ENCODE measurements around the gene RNGTT. TPM values are rescaled to one million over a fixed set of nuclear protein-coding genes. Genes with fewer than 3 reads are reported as not detected.

The RNGTT gene
- total RNA-seq, 4 donors from 2014 or later: 13.9 to 20.5 (median 18.4) TPM

DNA sequence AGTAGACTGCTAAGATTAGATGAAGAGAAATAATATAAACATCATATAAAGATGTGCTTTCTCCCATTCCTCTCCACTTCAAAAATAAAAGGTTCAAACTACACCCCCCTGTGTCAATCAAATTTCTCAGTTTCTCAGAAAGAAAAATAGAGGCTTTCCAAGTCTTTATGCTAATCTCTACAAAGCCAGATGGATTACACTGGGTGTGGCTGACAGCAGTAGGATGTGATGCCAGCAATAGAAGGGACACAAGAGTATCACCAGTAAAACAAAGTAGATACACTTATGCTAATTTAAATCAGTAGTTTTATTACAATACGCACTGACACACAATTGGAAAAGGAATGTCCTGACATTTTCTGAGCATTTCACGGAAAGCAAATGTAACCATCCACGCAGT is 353.4 kb downstream of the RNGTT start:
- Histone ChIP-seq H3K27me3 (no peaks in the 10 kb centered on the region), H3K9me3 (no peaks in the 10 kb centered on the region), H3K36me3 (peaks cover 0 to 25% (median 0%) of the 10 kb centered on the region in 3 donors), H3K27ac (no peak overlapping the region), H3K4me1 (no peaks in the 10 kb centered on the region), H3K4me3 (no peak overlapping the region)
- no peak for DNase-seq (ENCODE audit: low spot score in 2 of 2)
- 88 to 95% methylated on average over 3 of the region's 3 CpGs for WGBS, 2 donors
- TF ChIP-seq POLR2A (IDR thresholded peaks at IDR 0.05): no peak

DNA sequence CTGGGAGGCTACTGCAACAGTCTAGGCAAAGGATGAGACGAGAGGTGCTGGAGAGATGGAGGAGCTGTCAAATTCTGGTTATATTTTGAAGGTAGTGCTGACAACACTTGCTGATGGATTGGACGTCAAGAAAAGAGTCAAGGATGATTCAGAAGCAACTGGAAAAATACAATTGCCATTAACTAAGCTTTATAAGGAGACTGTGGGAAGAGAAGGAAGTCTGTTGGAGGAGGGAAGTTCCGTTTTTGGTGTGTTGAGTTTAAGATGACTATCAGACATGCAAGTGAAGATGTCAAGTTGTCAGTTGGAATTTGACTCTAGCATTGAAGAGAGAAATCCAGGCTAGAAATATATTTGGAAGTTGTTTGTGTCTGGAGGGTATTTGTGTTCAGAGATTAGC is 358.1 kb downstream of the RNGTT start:
- no peaks in the 10 kb centered on the region for H3K36me3 ChIP-seq
- TF ChIP-seq POLR2A (IDR thresholded peaks at IDR 0.05) (no peak), EP300 (IDR thresholded peaks at IDR 0.05) (no peak)
- TF ChIP-seq, protein P1, sequence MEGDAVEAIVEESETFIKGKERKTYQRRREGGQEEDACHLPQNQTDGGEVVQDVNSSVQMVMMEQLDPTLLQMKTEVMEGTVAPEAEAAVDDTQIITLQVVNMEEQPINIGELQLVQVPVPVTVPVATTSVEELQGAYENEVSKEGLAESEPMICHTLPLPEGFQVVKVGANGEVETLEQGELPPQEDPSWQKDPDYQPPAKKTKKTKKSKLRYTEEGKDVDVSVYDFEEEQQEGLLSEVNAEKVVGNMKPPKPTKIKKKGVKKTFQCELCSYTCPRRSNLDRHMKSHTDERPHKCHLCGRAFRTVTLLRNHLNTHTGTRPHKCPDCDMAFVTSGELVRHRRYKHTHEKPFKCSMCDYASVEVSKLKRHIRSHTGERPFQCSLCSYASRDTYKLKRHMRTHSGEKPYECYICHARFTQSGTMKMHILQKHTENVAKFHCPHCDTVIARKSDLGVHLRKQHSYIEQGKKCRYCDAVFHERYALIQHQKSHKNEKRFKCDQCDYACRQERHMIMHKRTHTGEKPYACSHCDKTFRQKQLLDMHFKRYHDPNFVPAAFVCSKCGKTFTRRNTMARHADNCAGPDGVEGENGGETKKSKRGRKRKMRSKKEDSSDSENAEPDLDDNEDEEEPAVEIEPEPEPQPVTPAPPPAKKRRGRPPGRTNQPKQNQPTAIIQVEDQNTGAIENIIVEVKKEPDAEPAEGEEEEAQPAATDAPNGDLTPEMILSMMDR (IDR thresholded peaks at IDR 0.05): no peak
- H3K27ac ChIP-seq: no peak overlapping the region
- no peak for DNase-seq (ENCODE audit: low spot score in 2 of 2)
- WGBS, 2 donors: 84 to 88% methylated on average over 3 of the region's 3 CpGs
- H3K27me3 ChIP-seq: no peaks in the 10 kb centered on the region
- H3K4me1 ChIP-seq: no peaks in the 10 kb centered on the region
- H3K9me3 ChIP-seq: no peaks in the 10 kb centered on the region
- no peak overlapping the region for H3K4me3 ChIP-seq

DNA sequence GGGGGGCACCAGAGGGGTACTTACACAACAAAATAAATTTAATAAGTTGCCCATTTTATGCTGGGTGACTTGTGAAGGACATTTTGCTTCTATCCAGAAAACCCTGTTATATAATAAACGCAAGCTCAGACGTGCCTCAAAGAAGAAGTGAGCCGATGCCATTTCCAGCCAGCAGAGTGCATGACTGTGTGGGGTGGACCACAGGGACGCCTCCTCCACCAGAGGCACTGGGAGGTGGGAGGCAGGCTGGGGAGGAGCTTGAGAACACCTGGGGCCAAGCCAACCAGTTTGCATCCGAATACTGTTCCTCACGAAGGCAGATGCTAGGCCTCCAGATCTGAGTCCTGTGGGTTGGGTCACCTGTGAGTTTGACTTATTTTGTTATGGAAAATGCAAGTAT is 363.8 kb downstream of the RNGTT start:
- 81 to 85% methylated on average over 6 of the region's 6 CpGs for WGBS, 2 donors
- DNase-seq (ENCODE audit: low spot score in 2 of 2): no peak
- no peaks in the 10 kb centered on the region for H3K9me3 ChIP-seq
- no peak overlapping the region for H3K4me3 ChIP-seq
- H3K36me3 ChIP-seq: no peaks in the 10 kb centered on the region
- H3K4me1 ChIP-seq: no peaks in the 10 kb centered on the region
- H3K27ac ChIP-seq: no peak overlapping the region
- H3K27me3 ChIP-seq: no peaks in the 10 kb centered on the region
- TF ChIP-seq EP300 (IDR thresholded peaks at IDR 0.05) (no peak), POLR2A (IDR thresholded peaks at IDR 0.05) (no peak)
- TF ChIP-seq, protein P1 (IDR thresholded peaks at IDR 0.05): no peak

DNA sequence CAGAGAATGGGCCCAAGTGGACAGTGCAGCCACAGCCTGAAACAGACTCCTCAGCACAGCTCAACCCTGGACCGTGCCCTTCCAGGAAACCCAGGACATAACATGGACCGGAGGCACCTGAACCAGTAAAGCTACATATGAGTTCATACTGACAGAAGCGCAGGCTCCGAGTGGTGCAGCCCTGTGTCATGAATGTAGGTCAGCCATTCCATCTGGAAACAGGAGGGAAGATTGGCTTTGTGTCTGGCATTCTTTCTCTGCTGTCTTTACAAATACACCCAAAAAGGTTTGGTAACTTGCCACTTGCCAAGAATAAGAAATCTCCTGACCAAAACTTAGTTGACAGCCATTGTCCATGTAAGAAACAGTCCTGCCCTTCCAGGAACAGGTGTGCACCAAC is 366.6 kb downstream of the RNGTT start:
- TF ChIP-seq EP300 (IDR thresholded peaks at IDR 0.05): no peak
- TF ChIP-seq, protein P1 (IDR thresholded peaks at IDR 0.05): no peak
- TF ChIP-seq POLR2A (IDR thresholded peaks at IDR 0.05): no peak
- no peak for DNase-seq (ENCODE audit: low spot score in 2 of 2)
- Histone ChIP-seq H3K27ac (no peak overlapping the region), H3K4me3 (no peak overlapping the region), H3K9me3 (peaks cover 0 to 10% (median 0%) of the 10 kb centered on the region in 4 donors), H3K4me1 (no peaks in the 10 kb centered on the region), H3K36me3 (no peaks in the 10 kb centered on the region), H3K27me3 (no peaks in the 10 kb centered on the region)
- WGBS, 2 donors: 90 to 94% methylated on average over 4 of the region's 4 CpGs

DNA sequence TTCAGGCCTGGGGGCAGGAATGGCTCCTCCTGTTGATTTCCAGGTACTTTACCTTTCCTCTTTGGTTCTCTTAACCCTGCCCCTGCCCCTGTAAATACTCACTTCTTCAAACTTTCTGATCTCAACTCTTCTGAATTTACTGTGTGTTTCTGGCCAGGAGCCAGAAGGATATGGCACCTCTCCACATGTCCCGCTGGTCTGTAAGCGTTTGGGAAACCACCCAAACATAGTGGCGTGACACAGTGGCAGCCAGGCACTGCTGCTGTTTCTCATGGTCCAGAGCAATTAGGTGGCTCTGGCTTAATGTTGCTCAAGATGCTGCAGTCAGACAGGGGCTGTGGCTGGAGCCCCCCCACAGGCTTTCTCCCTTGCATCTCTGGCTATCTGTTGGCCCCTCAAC is 374.5 kb downstream of the RNGTT start:
- Histone ChIP-seq H3K27me3 (no peaks in the 10 kb centered on the region), H3K36me3 (no peaks in the 10 kb centered on the region), H3K9me3 (peaks cover 0 to 11% (median 0%) of the 10 kb centered on the region in 4 donors), H3K27ac (no peak overlapping the region), H3K4me3 (no peak overlapping the region), H3K4me1 (no peaks in the 10 kb centered on the region)
- no peak for DNase-seq (ENCODE audit: low spot score in 2 of 2)
- 62 to 72% methylated on average over 3 of the region's 3 CpGs for WGBS, 2 donors
- TF ChIP-seq POLR2A (IDR thresholded peaks at IDR 0.05) (no peak), EP300 (IDR thresholded peaks at IDR 0.05) (no peak)
- TF ChIP-seq, protein P1 (IDR thresholded peaks at IDR 0.05): no peak

DNA sequence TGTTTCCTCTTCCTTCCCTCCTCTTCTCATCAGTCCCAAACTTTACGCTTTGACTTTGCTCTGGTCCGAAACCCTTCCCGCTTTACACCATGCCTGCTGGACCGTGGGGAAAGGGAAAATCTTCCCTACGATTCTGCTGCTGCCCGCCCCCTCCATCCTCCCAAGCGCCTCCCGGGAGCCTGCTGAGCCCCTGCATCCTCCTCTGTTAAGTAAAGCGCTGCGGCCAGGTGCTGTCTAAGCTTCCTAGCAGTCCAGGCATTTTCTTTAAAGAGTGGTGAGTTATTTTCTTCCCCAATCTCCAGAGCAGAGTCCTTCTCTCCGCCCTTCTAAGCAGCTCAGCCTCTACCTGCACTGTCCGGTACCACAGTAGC is 376.3 kb downstream of the RNGTT start:
- TF ChIP-seq EP300 (IDR thresholded peaks at IDR 0.05): no peak
- TF ChIP-seq, protein P1 (IDR thresholded peaks at IDR 0.05): no peak
- TF ChIP-seq POLR2A (IDR thresholded peaks at IDR 0.05): no peak
- WGBS, 2 donors: 52 to 62% methylated on average over 12 of the region's 12 CpGs
- H3K27me3 ChIP-seq: no peaks in the 10 kb centered on the region
- H3K9me3 ChIP-seq: peaks cover 0 to 16% (median 0%) of the 10 kb centered on the region in 4 donors
- no peak for DNase-seq (ENCODE audit: low spot score in 2 of 2)
- H3K36me3 ChIP-seq: no peaks in the 10 kb centered on the region
- no peak overlapping the region for H3K27ac ChIP-seq
- no peaks in the 10 kb centered on the region for H3K4me1 ChIP-seq
- H3K4me3 ChIP-seq: no peak overlapping the region
